ENCODE data around the gene CENPE. TPM values are rescaled to one million over a fixed set of nuclear protein-coding genes. Genes with fewer than 3 reads are reported as not detected.
A peak's percentile ranks its signal among the peaks of the same experiment; 100 is the strongest.

The CENPE gene
- polyA plus RNA-seq, 3 donors, result 0.03 to 0.17 (median 0.07) TPM

DNA sequence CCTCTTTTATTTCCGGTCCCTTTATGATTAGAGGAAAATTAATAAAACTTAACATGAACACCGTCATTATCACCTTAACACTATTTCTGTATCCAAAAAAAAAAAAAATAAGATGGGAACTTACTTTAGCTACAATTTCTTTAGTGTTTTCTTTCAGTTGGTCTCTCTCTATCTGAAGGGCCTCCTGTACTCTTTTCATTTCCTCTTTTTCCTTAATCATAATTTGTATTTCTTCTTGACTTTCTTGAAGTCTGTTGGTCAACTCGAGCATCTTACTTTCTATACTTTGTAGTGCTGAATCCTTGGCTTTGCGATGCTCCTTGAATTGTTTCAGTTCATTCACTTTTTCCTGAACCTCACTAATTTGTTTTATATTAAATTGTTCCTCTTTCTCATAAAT lies 53.2 kb downstream of the CENPE start:
- no peak overlapping the region for H3K4me3 ChIP-seq (replicated peaks in 1 of 3; ENCODE audit: low read depth in 2 of 3, low read length in 3 of 3)
- H3K9ac ChIP-seq (ENCODE audit: insufficient read depth, low read length, poor library complexity, severe bottlenecking), result no peak overlapping the region
- H3K36me3 Mint-ChIP-seq, result peaks cover 43 to 77% of the 10 kb centered on the region in 2 donors
- no peak for DNase-seq
- no CpG with 5 or more reads among the region's 4 CpGs for WGBS (ENCODE audit: insufficient coverage)
- H3K4me2 ChIP-seq (replicated peaks; ENCODE audit: extremely low read depth, low read length, poor library complexity, severe bottlenecking), result no peak overlapping the region
- no peak for TF ChIP-seq CTCF (IDR thresholded peaks at IDR 0.05)
- peaks cover 6 to 11% of the 10 kb centered on the region in 2 donors for H3K4me1 ChIP-seq (ENCODE audit: control insufficient read depth in 1 of 2, insufficient read depth in 2 of 2, low read length in 2 of 2)
- peak overlapping the region in 1 of 2 donors; percentile 35 for H3K27ac ChIP-seq (ENCODE audit: low read depth in 1 of 2, low read length in 2 of 2)
- no peaks in the 10 kb centered on the region for H3K79me2 ChIP-seq (ENCODE audit: insufficient read depth, low read length)
- H3K27me3 Mint-ChIP-seq (ENCODE audit: low read depth in 3 of 3), result no peaks in the 10 kb centered on the region
- no peak overlapping the region for H2AFZ ChIP-seq (ENCODE audit: insufficient read depth, low read depth, low read length, poor library complexity, severe bottlenecking)
- no peaks in the 10 kb centered on the region for H3K27me3 ChIP-seq (ENCODE audit: control insufficient read depth in 2 of 2, insufficient read depth in 2 of 2, low read length in 2 of 2)
- intact Hi-C loops (cut with micrococcal nuclease), result no loop called here
- peak overlapping the region in 1 of 7 donors; percentile 41 for H3K27ac Mint-ChIP-seq
- no peak overlapping the region for H3K4me3 Mint-ChIP-seq
- peaks cover 18% of the 10 kb centered on the region for H3K4me1 Mint-ChIP-seq
- no peaks in the 10 kb centered on the region for H3K9me3 Mint-ChIP-seq
- no peaks in the 10 kb centered on the region for H3K9me3 ChIP-seq (replicated peaks in 1 of 2; ENCODE audit: control insufficient read depth in 1 of 2, insufficient read depth in 1 of 2, low read length in 2 of 2)
- H4K20me1 ChIP-seq (ENCODE audit: insufficient read depth, low read length), result no peaks in the 10 kb centered on the region
- peaks cover 13 to 84% of the 10 kb centered on the region in 2 donors for H3K36me3 ChIP-seq (replicated peaks in 1 of 2; ENCODE audit: control insufficient read depth in 1 of 2, insufficient read depth in 2 of 2, low read length in 2 of 2)

- no peak overlapping the region for H3K4me3 Mint-ChIP-seq
- H3K4me1 Mint-ChIP-seq, result peaks cover 22% of the 10 kb centered on the region
- Histone ChIP-seq H2AFZ (ENCODE audit: insufficient read depth, low read depth, low read length, poor library complexity, severe bottlenecking) (no peak overlapping the region), H3K4me3 (replicated peaks in 1 of 3; ENCODE audit: low read depth in 2 of 3, low read length in 3 of 3) (no peak overlapping the region), H3K79me2 (ENCODE audit: insufficient read depth, low read length) (no peaks in the 10 kb centered on the region), H3K4me1 (ENCODE audit: control insufficient read depth in 1 of 2, insufficient read depth in 2 of 2, low read length in 2 of 2) (peaks cover 10 to 12% of the 10 kb centered on the region in 2 donors), H3K27ac (ENCODE audit: low read depth in 1 of 2, low read length in 2 of 2) (peak overlapping the region in 1 of 2 donors; percentile 51), H3K27me3 (ENCODE audit: control insufficient read depth in 2 of 2, insufficient read depth in 2 of 2, low read length in 2 of 2) (no peaks in the 10 kb centered on the region), H3K9me3 (replicated peaks in 1 of 2; ENCODE audit: control insufficient read depth in 1 of 2, insufficient read depth in 1 of 2, low read length in 2 of 2) (no peaks in the 10 kb centered on the region), H3K9ac (ENCODE audit: insufficient read depth, low read length, poor library complexity, severe bottlenecking) (no peak overlapping the region), H3K36me3 (replicated peaks in 1 of 2; ENCODE audit: control insufficient read depth in 1 of 2, insufficient read depth in 2 of 2, low read length in 2 of 2) (peaks cover 26 to 79% of the 10 kb centered on the region in 2 donors), H4K20me1 (ENCODE audit: insufficient read depth, low read length) (no peaks in the 10 kb centered on the region), H3K4me2 (replicated peaks; ENCODE audit: extremely low read depth, low read length, poor library complexity, severe bottlenecking) (no peak overlapping the region)
- WGBS (ENCODE audit: insufficient coverage), result no CpG with 5 or more reads among the region's 1 CpG
- DNase-seq, result no peak
- intact Hi-C loops (cut with micrococcal nuclease), result no loop called here
- no peaks in the 10 kb centered on the region for H3K27me3 Mint-ChIP-seq (ENCODE audit: low read depth in 3 of 3)
- TF ChIP-seq CTCF (IDR thresholded peaks at IDR 0.05), result no peak
- H3K27ac Mint-ChIP-seq, result peak overlapping the region in 2 of 7 donors; percentile 21 to 56
- peaks cover 38 to 60% of the 10 kb centered on the region in 2 donors for H3K36me3 Mint-ChIP-seq
- H3K9me3 Mint-ChIP-seq, result peaks cover 0 to 6% (median 0%) of the 10 kb centered on the region in 7 donors
These were observed 60.7 kb downstream of the CENPE start for GRCh38 chr4:103137446-103137827.
